ENCODE measurements around the gene CDHR5. TPM values are rescaled to one million over a fixed set of nuclear protein-coding genes. Genes with fewer than 3 reads are reported as not detected.
"Not testable (repeated sequence)": the region's sequence is repeated elsewhere in the genome, so short reads cannot be mapped to it uniquely, and the experiment has no call there.

Gene CDHR5
- total and polyA plus RNA-seq, 2 experiments from 2014 or later = 114 to 166 TPM

DNA sequence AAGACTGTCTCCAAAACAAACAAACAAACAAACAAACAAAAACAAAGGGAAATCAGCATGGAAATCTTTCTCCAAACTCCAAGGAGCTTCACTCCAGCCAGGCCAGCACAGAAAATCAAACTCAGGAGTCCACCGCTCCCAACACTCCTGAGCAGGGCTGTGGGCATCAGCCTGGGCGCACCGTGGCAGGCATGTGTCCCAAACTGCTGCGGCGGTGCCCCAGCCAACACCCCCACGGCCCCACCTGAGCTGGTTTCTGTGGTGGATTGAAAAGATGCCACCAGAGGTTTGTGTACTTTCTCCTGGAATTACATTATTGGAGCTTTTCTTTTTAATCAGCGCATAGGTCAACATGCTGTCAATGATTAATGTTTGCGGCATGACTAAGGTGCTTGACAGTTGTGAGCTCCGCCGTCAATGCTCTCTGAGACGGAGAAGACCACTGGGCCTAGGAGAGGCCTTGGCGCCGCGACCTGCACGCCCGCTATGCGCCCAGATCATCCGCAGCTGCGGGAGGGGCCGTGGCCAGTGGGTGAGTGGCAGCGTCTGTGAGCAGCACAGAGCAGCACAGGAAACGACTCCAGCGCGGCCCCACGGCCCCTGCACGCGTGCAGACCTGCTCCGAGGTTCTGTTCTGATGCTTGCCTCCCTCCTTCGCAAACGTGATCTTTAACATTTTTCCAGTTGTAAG lies 30.4 kb upstream of the CDHR5 start:
- peak; percentile 57 for DNase-seq (ENCODE audit: low spot score)
- H3K27ac ChIP-seq = no peak overlapping the region
- H3K4me1 ChIP-seq (ENCODE audit: insufficient read depth) = peaks cover 9% of the 10 kb centered on the region

DNA sequence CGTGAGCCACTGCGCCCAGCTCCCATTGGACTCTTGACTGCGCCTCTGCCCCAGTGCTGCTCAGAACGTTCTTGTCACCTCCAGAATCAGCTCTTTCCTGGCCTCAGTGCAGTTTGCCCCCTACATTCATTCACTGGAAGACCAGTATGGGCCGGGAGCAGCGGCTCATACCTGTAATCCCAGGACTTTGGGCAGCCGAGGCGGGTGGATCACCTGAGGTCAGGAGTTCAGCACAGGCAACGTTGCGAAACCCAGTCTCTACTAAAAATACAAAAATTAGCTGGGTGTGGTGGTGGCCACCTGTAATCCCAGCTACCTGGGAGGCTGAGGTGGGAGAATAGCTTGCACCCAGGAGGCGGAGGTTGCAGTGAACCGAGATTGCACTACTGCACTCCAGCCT lies 29.7 kb upstream of the CDHR5 start:
- H3K9me3 ChIP-seq (ENCODE audit: low read depth); H3K4me3 ChIP-seq: not testable (repeated sequence)
- WGBS (ENCODE audit: low lambda C conversion rate, missing lambda C conversion rate) = 79% methylated on average over 12 of the region's 12 CpGs

More for the DNA sequence above, 30.4 kb upstream of the CDHR5 start:
- no peaks in the 10 kb centered on the region for H3K9me2 ChIP-seq (replicated peaks; ENCODE audit: insufficient read depth)
- peaks cover 3% of the 10 kb centered on the region for H4K20me1 ChIP-seq (ENCODE audit: insufficient read depth, poor library complexity, severe bottlenecking)
- H3K4me3 ChIP-seq = no peak overlapping the region
- no peaks in the 10 kb centered on the region for H3K9me3 ChIP-seq (ENCODE audit: low read depth)
- no peak overlapping the region for H3K4me2 ChIP-seq
- no peaks in the 10 kb centered on the region for H3K79me2 ChIP-seq
- no peak overlapping the region for H2AFZ ChIP-seq
- no peak for TF ChIP-seq EZH2 (IDR thresholded peaks at IDR 0.05; ENCODE audit: borderline replicate concordance)
- TF ChIP-seq, protein P1, sequence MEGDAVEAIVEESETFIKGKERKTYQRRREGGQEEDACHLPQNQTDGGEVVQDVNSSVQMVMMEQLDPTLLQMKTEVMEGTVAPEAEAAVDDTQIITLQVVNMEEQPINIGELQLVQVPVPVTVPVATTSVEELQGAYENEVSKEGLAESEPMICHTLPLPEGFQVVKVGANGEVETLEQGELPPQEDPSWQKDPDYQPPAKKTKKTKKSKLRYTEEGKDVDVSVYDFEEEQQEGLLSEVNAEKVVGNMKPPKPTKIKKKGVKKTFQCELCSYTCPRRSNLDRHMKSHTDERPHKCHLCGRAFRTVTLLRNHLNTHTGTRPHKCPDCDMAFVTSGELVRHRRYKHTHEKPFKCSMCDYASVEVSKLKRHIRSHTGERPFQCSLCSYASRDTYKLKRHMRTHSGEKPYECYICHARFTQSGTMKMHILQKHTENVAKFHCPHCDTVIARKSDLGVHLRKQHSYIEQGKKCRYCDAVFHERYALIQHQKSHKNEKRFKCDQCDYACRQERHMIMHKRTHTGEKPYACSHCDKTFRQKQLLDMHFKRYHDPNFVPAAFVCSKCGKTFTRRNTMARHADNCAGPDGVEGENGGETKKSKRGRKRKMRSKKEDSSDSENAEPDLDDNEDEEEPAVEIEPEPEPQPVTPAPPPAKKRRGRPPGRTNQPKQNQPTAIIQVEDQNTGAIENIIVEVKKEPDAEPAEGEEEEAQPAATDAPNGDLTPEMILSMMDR (IDR thresholded peaks at IDR 0.05; ENCODE audit: poor library complexity) = no peak
- TF ChIP-seq EZH2phosphoT487 (IDR thresholded peaks at IDR 0.05; ENCODE audit: low read depth, severe bottlenecking, unreplicated experiment) = no peak
- WGBS (ENCODE audit: low lambda C conversion rate, missing lambda C conversion rate) = 74% methylated on average over 30 of the region's 30 CpGs
- H3K27me3 ChIP-seq = no peaks in the 10 kb centered on the region
- H3K36me3 ChIP-seq (replicated peaks; ENCODE audit: insufficient read depth, low read depth) = no peaks in the 10 kb centered on the region

DNA sequence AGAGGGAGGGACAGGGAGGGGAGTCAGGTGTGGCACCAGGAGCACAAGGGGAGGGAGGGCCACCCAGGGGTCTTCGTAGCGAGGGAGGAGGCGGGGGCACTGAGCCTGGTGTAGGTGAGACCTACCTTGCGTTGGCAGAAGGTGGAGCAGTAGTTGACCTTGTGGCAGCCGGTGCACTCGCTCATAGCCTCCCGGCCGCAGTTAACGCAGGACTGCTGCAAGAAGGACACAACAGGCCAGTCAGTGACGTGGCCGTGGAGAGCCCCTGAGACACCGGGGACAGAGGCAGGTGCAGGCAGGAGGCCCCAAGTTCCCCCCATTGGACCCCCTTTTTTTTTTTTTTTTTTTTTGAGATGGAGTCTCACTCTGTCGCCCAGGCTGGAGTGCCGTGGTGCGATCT lies 29.1 kb upstream of the CDHR5 start:
- H3K9me2 ChIP-seq (replicated peaks; ENCODE audit: insufficient read depth) = no peaks in the 10 kb centered on the region
- H3K9me3 ChIP-seq (ENCODE audit: low read depth) = no peaks in the 10 kb centered on the region
- WGBS (ENCODE audit: low lambda C conversion rate, missing lambda C conversion rate) = 93% methylated on average over 11 of the region's 15 CpGs
- H4K20me1 ChIP-seq (ENCODE audit: insufficient read depth, poor library complexity, severe bottlenecking) = peaks cover 3% of the 10 kb centered on the region
- no peak overlapping the region for H3K4me3 ChIP-seq
- no peak for TF ChIP-seq EZH2phosphoT487 (IDR thresholded peaks at IDR 0.05; ENCODE audit: low read depth, severe bottlenecking, unreplicated experiment)
- TF ChIP-seq, protein P1 (IDR thresholded peaks at IDR 0.05; ENCODE audit: poor library complexity) = no peak
- TF ChIP-seq EZH2 (IDR thresholded peaks at IDR 0.05; ENCODE audit: borderline replicate concordance) = no peak
- DNase-seq (ENCODE audit: low spot score) = no peak
- no peak overlapping the region for H2AFZ ChIP-seq
- no peaks in the 10 kb centered on the region for H3K27me3 ChIP-seq
- H3K4me2 ChIP-seq = no peak overlapping the region
- H3K4me1 ChIP-seq (ENCODE audit: insufficient read depth) = peaks cover 9% of the 10 kb centered on the region
- no peaks in the 10 kb centered on the region for H3K36me3 ChIP-seq (replicated peaks; ENCODE audit: insufficient read depth, low read depth)
- no peak overlapping the region for H3K27ac ChIP-seq
- no peaks in the 10 kb centered on the region for H3K79me2 ChIP-seq

More for the DNA sequence above, 29.7 kb upstream of the CDHR5 start:
- not testable (repeated sequence) for H2AFZ ChIP-seq; H3K79me2 ChIP-seq; H3K9me2 ChIP-seq (replicated peaks; ENCODE audit: insufficient read depth); H3K4me1 ChIP-seq (ENCODE audit: insufficient read depth); DNase-seq (ENCODE audit: low spot score); H3K27ac ChIP-seq; H3K27me3 ChIP-seq; H4K20me1 ChIP-seq (ENCODE audit: insufficient read depth, poor library complexity, severe bottlenecking); H3K36me3 ChIP-seq (replicated peaks; ENCODE audit: insufficient read depth, low read depth); H3K4me2 ChIP-seq

DNA sequence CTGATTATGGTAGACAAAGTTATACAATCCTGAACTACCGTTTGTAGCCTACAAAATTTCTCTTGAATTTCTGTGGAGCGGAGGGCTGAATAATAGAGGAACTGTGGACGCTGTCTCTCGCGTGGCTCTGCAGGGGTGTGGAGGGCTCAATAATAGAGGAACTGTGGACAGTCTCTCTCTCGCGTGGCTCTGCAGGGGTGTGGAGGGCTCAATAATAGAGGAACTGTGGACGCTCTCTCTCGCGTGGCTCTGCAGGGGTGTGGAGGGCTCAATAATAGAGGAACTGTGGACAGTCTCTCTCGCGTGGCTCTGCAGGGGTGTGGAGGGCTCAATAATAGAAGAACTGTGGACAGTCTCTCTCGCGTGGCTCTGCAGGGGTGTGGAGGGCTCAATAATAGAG lies 28.4 kb upstream of the CDHR5 start:
- WGBS (ENCODE audit: low lambda C conversion rate, missing lambda C conversion rate) = 96% methylated on average over 14 of the region's 14 CpGs
- not testable (repeated sequence) for H3K27ac ChIP-seq; H3K27me3 ChIP-seq; H3K79me2 ChIP-seq; H3K4me3 ChIP-seq; DNase-seq (ENCODE audit: low spot score); H3K9me3 ChIP-seq (ENCODE audit: low read depth); H3K36me3 ChIP-seq (replicated peaks; ENCODE audit: insufficient read depth, low read depth); H4K20me1 ChIP-seq (ENCODE audit: insufficient read depth, poor library complexity, severe bottlenecking); H3K9me2 ChIP-seq (replicated peaks; ENCODE audit: insufficient read depth); H2AFZ ChIP-seq; H3K4me1 ChIP-seq (ENCODE audit: insufficient read depth); H3K4me2 ChIP-seq
